GM19239 (cell line): ENCODE measurements around the gene DTX1.
"Not testable (repeated sequence)": the region's sequence is repeated elsewhere in the genome, so short reads cannot be mapped to it uniquely, and the experiment has no call there.

Experiments used
- DNase-seq: peaks from one replicate; pipeline ENCODE4 v3.0.0; 2011; ENCODE audit warnings: low spot score; ENCODE audit not compliant: insufficient read length
- FAIRE-seq: peaks from 2 replicates; lab custom pipeline; 2011; peaks lifted over from hg19 to GRCh38; lab: Jason Lieb, UNC

The DTX1 gene

GRCh38 chr12:113111247-113111646, 54.7 kb downstream of the DTX1 start:
- FAIRE-seq, result no peak
- DNase-seq, result no peak

- FAIRE-seq (no peak), DNase-seq (no peak)
Observed at GRCh38 chr12:113112043-113112899, 55.7 kb downstream of the DTX1 start.

GRCh38 chr12:113113397-113113796, 56.9 kb downstream of the DTX1 start:
- FAIRE-seq, result no peak
- DNase-seq, result no peak

- FAIRE-seq, result no peak
- no peak for DNase-seq
Observed at GRCh38 chr12:113114447-113115178, 58.1 kb downstream of the DTX1 start.

- no peak for DNase-seq
- FAIRE-seq, result no peak
Observed at GRCh38 chr12:113115455-113116126, 59.1 kb downstream of the DTX1 start.

- DNase-seq (no peak), FAIRE-seq (no peak)
Observed at GRCh38 chr12:113116875-113117274, 60.3 kb downstream of the DTX1 start.

DNA sequence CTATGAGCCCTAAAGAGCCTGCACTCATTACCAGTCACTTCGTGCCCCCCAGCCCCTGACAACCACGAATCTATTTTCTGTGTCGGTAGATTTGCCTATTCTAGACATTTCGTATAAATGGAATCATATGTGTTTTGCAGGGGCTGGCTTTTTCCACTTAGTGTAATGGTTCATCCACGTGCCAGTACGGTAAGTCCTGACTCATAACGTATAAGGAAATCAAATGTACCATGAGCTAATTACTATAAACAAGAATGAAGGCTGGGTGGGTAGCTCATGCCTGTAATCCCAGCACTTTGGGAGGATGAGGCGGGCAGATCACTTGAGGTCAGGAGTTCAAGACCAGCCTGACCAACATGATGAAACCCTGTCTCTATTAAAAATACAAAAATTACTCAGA, 61.2 kb downstream of the DTX1 start:
- not testable (repeated sequence) for FAIRE-seq, DNase-seq

DNA sequence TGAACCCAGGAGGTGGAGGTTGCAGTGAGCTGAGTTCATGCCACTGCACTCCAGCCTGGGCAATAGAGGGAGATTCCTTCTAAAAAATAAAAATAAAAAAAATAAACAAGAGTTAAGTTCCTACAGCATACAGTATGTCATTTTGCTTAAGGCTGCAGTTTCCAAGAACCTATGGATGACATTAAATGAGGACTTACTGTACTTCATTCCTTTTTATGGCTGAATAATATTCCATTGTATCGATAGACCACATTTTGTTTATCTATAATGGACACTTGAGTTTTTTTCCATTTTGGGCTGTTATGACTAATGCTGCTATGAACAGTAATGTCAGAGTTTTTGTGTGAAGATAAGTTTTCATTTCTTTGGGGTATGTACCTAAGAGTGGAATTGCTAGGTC, 61.6 kb downstream of the DTX1 start:
- FAIRE-seq (no peak), DNase-seq (no peak)

DNA sequence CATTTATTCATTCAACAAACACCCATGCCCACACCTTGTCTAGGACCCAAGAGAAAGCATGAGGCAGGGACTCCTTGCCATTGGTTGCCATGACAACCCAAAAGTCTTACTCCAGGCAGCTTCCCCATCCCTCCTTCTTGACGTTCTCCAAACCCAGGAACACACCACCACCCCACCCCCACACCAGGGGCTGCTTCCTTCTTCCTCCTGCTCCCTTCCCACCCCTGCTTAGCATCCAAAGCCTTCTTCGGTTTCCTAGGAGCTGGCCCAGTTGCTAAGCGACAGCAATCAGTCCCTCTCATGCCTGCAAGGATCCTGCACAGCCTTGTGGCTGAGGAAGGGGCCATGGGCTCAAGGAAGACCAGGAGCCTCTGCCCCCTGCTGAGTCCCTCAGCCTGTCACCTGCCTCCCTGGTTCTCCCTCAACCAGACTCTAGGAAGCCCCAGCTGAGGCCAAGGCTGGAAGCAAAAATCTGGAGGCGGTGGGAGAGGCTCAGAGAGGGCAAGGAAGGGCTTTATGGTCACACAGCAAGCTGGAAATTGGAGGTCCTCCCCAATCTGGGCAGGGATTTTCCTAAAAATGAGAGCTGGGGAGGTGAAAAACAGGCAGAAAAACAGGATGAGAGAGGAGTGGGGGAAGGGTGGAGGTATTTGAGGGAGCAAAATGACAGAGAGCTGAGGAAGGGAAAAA, 63.6 kb downstream of the DTX1 start:
- no peak for DNase-seq
- FAIRE-seq, result no peak

DNA sequence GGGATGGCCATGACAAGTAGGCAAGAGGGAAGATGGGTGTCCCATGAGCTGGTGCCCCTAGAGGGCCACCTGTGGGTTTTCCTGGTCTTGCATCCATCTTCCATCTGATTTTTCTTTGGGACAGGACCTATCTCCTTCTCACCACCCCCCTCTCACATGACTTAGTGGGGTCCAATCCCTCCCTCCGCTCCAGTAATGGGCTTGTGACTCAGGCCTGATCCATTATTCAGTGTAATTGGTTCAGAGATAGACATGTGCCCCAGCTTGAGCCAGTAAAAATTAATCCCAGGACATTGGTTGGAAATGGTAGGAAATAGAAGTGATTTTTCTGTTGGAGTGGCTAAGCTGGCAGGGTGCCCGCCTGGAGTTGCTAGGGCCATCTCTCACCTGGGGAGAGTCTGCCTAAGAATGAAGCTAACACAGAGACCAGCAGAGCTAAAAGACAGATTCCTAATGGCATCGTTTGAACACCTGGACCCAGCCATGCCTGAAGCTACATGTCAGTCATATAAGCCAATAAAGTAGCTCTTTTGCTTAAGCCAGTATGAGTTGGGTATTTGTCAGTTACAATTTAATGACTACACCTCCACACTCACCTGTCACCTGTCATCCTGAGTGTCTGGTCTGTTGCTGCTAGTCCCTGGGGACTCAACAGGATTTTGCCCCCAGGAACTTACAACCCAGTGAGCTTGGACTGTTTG, 64.3 kb downstream of the DTX1 start:
- no peak for DNase-seq
- no peak for FAIRE-seq

DNA sequence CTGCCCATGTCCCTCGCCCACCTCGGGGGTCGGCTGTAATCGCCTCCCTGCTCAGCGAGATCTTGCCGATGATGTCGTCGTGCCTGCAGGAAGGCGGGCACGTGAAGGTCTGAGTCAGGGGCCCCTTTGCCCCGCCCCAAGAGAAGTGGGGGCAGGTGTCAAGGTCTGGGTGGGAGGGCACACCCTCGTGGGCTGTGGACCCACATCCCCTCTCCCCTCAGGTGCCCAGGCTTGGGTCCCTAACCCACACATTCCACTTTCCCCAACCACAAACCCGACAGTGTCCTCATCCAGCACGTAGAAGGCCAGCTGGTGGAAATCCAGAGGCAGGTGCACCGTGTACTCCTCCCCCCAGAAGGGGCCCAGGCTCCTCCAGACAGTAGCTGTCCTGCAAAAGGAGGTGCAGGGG, 71.3 kb downstream of the DTX1 start:
- FAIRE-seq (no peak), DNase-seq (no peak)

GRCh38 chr12:113128802-113129663, 72.5 kb downstream of the DTX1 start:
- FAIRE-seq (no peak), DNase-seq (no peak)

DNA sequence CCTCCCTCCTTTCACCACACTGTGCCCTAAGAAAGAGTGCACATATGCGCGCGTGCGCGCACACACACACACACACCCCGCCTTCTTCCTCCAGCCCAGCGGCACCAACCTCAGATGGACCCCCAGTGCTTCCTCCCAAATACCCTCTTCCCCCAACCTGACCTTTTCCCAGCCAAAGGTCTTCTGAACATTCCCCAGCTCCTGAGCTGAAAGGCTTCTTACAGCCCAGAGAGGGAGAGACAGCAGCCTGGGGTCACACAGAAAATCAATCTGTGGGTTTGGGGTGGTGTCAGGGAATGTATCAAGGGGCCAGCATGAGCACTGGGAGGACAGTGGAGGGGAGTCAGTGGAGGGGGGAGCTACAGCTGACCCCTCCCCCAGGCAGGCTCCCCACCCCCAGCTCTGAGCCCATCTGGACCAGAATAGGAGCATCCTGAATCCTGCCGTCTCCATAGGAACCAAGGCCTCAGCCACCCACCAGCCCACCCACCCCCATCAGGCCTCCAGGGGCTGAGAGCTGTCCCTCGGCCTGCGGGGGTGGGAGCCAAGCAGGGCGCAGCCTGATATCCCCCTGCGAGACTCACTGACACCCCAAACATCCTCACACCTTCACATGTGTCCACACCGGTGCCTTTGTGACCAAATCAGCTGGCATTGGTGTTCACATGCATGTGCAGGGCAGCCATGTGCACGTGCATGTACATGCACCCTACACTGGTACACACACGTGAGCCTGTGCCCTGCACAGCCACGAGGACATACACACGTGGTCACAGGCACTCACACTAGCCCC, 73.3 kb downstream of the DTX1 start:
- FAIRE-seq, result no peak

DNA sequence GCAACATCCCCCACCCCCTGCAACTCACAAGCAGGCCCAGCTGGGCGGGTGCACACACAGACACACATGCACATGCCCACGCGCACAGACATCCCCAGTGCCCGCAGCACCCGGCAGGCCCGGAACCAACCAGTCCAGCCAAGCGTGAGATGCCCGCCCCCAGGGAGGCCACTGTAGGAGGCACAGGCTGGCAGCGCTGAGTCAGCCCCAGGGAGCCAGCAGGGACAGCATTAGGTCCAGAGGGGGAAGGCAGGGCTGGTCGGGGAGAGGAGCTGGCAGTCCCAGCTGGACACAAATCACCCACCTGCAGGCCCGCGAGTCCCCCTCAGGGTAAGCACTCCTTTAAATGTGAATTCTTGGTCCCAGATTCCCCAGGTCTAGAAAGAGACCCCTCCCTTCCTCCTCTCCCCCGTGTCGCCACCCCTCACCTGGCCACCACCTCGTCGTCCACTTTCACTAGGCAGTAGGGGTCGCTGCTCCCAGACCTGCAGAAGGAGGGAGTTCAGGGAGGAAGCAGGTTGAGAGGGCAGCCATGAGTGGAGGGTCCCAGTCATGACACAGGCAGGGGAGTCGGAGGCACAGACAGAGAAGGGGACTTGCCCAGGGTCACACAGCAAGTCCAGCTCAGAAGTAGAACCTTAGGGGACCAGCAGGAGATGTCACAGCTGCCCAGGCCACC, 74.1 kb downstream of the DTX1 start:
- FAIRE-seq (no peak), DNase-seq (no peak)

More for the DNA sequence above, 73.3 kb downstream of the DTX1 start:
- no peak for DNase-seq

DNA sequence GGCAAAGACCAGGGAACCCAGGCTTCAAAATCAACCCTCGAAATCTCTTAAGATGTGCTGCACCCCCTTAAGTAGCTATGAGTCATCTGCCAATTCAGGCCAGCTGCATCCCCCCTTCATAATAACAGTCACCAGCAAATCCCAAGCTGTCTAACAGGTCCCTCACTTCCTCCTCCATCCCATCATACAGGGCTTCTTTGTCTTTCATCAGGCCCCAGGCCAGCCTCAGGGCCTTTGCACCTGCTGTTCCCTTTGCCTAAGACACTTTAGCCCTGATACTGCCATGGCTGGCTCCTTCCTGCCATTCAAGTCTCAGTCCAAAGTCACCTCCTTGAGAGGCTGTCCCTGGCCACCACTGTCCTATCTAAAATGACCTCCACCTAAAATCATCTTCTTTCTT, 75.0 kb downstream of the DTX1 start:
- DNase-seq, result no peak

DNA sequence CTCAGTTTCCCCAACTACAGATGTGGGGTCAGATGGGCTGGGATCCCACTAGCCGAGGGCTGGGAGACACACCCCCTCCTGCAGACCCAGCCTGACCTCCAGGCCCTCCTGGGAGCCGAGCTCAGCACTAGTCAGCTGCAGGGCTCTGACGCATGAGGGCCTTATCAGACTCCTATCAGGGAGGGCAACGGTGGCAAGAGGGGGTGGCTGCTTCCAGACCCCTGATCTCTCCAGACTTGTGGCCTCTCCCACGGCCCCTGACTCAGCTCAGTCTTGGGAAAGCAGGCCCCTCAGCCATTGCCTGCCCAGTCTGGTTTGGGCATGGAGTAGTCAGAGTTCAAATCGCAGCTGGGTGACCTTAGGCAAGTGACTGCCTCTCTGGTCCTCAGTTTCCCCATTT, 76.5 kb downstream of the DTX1 start:
- FAIRE-seq (no peak), DNase-seq (no peak)

More for the DNA sequence above, 75.0 kb downstream of the DTX1 start:
- FAIRE-seq, result no peak

DNA sequence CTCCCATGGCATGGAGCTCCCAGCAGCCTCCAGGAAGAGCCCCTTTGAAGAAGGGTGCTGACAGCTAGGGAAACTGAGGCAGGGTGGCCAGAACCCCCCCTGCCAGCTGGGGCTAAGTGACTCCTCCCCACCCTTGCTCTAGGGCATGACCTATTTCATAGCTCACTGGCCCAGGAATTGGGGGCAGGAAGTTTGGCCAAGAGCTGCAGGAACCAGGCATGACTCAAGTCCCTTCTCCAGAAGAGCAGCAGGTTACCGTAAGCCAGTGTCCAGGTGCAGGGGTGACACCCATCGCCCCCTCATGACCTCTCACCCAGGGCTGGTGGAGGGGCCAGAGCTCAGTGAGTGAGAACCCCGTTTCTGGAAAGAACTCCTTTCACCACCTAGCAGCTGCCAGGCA, 77.1 kb downstream of the DTX1 start:
- no peak for FAIRE-seq
- no peak for DNase-seq

DNA sequence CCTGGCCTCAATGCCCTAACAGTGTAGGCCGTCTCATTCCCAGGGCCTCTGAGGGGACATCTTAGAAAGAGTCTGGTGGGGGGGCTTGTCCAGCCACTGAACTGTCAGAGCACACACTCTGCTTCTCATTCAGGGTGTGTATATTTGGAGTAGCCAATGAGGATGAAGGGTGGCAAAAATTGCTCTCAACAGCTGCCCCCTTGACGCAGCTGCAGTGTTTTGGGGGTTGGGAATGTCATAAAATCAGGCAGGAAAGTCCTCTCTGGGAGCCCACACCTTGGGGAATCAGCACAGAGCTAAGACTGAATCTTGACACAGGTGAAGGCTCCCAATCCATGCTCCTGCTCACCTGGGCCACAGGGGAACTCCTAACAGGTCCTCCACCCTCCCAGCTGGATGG, 77.5 kb downstream of the DTX1 start:
- FAIRE-seq, result no peak
- DNase-seq, result no peak
